ENCODE results near the gene ZNF639.

- TF ChIP-seq EZH2 (IDR thresholded peaks at IDR 0.05; ENCODE audit: low read depth) = no peak
- TF ChIP-seq CTCF (conservative IDR thresholded peaks at IDR 0.05) = no peak
These were observed 24.7 kb upstream of the ZNF639 start for GRCh38 chr3:179297971-179298725.
